DOHH2 (cell line): ENCODE results near the gene SNIP1.

Source experiments
- CTCF ChIP-seq: fragments of 200-600 bp; sonication (generic); IDR thresholded peaks from one replicate; pipeline ENCODE4 v1.5.1; 2014; ENCODE audit warnings: antibody characterized with exemption, mild to moderate bottlenecking, low read depth, low read length; ENCODE audit not compliant: poor library complexity, severe bottlenecking
- EZH2phosphoT487 ChIP-seq: fragments of 200-600 bp; sonication (generic); IDR thresholded peaks from 2 replicates; pipeline ENCODE4 v1.6.1; 2017; ENCODE audit warnings: borderline replicate concordance, mild to moderate bottlenecking, antibody characterized with exemption, low read length, moderate library complexity, mixed read lengths

DNA sequence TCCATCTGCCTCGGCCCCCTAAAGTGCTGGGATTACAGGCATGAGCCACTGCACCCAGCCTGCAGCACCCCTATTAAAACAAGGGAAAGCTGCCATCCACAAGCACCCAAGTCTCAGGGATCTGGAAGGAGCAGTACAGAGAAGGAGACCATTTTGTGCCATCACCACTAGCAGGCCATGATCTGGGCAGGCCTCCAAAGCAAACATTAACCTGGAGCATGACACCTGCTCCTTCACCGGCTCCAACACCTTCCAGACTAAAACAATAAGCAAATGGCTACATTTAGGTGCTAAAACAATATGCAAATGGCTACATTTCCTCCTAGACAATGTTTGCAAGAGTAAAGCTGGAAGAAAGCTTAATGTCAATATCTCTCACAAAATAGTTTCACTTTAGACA, 56.3 kb downstream of the SNIP1 start:
- no peak for TF ChIP-seq CTCF
- TF ChIP-seq EZH2phosphoT487: no peak
